Gastroesophageal sphincter (tissue), 3 donors: ENCODE results near the gene GUCY2C.

Source experiments
- CTCF ChIP-seq, 4 experiments: fragments of 200-600 bp in 2 of 4; fragments of 450-650 bp in 2 of 4; sonication (generic) in 1 of 4; IDR thresholded peaks; one replicate each; pipeline ENCODE4 v1.5.1; 2017 to 2019; ENCODE audit warnings: antibody characterized with exemption in 4 of 4, mild to moderate bottlenecking in 2 of 4, moderate library complexity in 2 of 4
- EP300 ChIP-seq: sonication (generic); formaldehyde crosslinking; IDR thresholded peaks from one replicate; pipeline ENCODE4 v1.6.1; 2017; ENCODE audit warnings: antibody characterized with exemption, mild to moderate bottlenecking
- POLR2A ChIP-seq, 2 donors: fragments of 450-650 bp; IDR thresholded peaks; one replicate each; pipeline ENCODE4 v1.6.1; 2017; ENCODE audit warnings: antibody characterized with exemption in 2 of 2, mild to moderate bottlenecking in 2 of 2, moderate library complexity in 1 of 2

GRCh38 chr12:14654416-14654815 is 42.0 kb downstream of the GUCY2C start:
- no peak for TF ChIP-seq POLR2A (IDR thresholded peaks at IDR 0.05)
- TF ChIP-seq EP300: no peak
- no peak for TF ChIP-seq CTCF (IDR thresholded peaks at IDR 0.05)
